Activated CD4-positive, alpha-beta T cell treated with anti-CD3 and anti-CD28 coated beads, Interleukin-10, Interleukin-2, amounts not matched to agents 100 ng/mL and 50 ng/mL, durations not matched to agents 16 hours and 8 hours (primary cell): ENCODE results near the gene OTUD5.
"Not testable (repeated sequence)": the region's sequence is repeated elsewhere in the genome, so short reads cannot be mapped to it uniquely, and the experiment has no call there.

Source experiments
- DNase-seq: peaks from one replicate; pipeline ENCODE4 v3.0.0-alpha.2; 2020

Gene OTUD5

GRCh38 chrX:48957477-48957826 is at the start of gene OTUD5:
Gene OTUD5, minus strand, starts transcription at chrX:48957607. Its CDS starts 37 bp downstream, at chrX:48957570.
- DNase-seq = peak; percentile 78

GRCh38 chrX:49003696-49004095 is 46.3 kb upstream of the OTUD5 start:
- DNase-seq = no peak

- peak; percentile 85 for DNase-seq
These were observed 44.9 kb upstream of the OTUD5 start, which contains the start of gene GRIPAP1 for GRCh38 chrX:49002091-49002935. Gene GRIPAP1, minus strand, starts transcription at chrX:49002264. Its CDS starts 35 bp downstream, at chrX:49002229.

GRCh38 chrX:49001521-49002090 is 44.2 kb upstream of the OTUD5 start:
- peak; percentile 59 for DNase-seq

- DNase-seq = no peak
These were observed 43.2 kb upstream of the OTUD5 start for GRCh38 chrX:49000636-49001035.

GRCh38 chrX:48999030-48999429 is 41.6 kb upstream of the OTUD5 start:
- peak; percentile 31 for DNase-seq

- DNase-seq = no peak
These were observed 41.0 kb upstream of the OTUD5 start for GRCh38 chrX:48998391-48998790.

- no peak for DNase-seq
These were observed 40.5 kb upstream of the OTUD5 start for GRCh38 chrX:48997865-48998264.

- DNase-seq = no peak
These were observed 40.0 kb upstream of the OTUD5 start for GRCh38 chrX:48997455-48997854.

GRCh38 chrX:48996969-48997368 is 39.6 kb upstream of the OTUD5 start:
- no peak for DNase-seq

GRCh38 chrX:48992341-48992740 is 34.9 kb upstream of the OTUD5 start:
- no peak for DNase-seq

- DNase-seq = no peak
These were observed 32.1 kb upstream of the OTUD5 start for GRCh38 chrX:48989483-48989882.

GRCh38 chrX:48983896-48984295 is 26.5 kb upstream of the OTUD5 start:
- no peak for DNase-seq

GRCh38 chrX:48983081-48983480 is 25.7 kb upstream of the OTUD5 start:
- no peak for DNase-seq

GRCh38 chrX:48981178-48981577 is 23.8 kb upstream of the OTUD5 start:
- no peak for DNase-seq

- not testable (repeated sequence) for DNase-seq
These were observed 22.9 kb upstream of the OTUD5 start for GRCh38 chrX:48980341-48980740.

- DNase-seq = no peak
These were observed 20.8 kb upstream of the OTUD5 start for GRCh38 chrX:48978226-48978625.

GRCh38 chrX:48976086-48976485 is 18.7 kb upstream of the OTUD5 start:
- no peak for DNase-seq

- DNase-seq = no peak
These were observed 18.1 kb upstream of the OTUD5 start for GRCh38 chrX:48975541-48975940.

GRCh38 chrX:48975041-48975440 is 17.6 kb upstream of the OTUD5 start:
- no peak for DNase-seq

GRCh38 chrX:48974574-48974973 is 17.2 kb upstream of the OTUD5 start:
- no peak for DNase-seq

GRCh38 chrX:48974033-48974432 is 16.6 kb upstream of the OTUD5 start:
- no peak for DNase-seq

GRCh38 chrX:48972220-48973164 is 15.1 kb upstream of the OTUD5 start:
- peak; percentile 39 for DNase-seq
